Ishikawa (cell line): Measurements from ENCODE around the gene ZNF830.

Source experiments
- CEBPB ChIP-seq: IDR thresholded peaks from 2 replicates; pipeline ENCODE4 v1.6.1; 2012
- EP300 ChIP-seq: IDR thresholded peaks from 2 replicates; pipeline ENCODE4 v1.6.1; 2012; ENCODE audit warnings: borderline replicate concordance
- TAF1 ChIP-seq: IDR thresholded peaks from 2 replicates; pipeline ENCODE4 v1.6.1; 2012; ENCODE audit warnings: low read depth, mild to moderate bottlenecking

DNA sequence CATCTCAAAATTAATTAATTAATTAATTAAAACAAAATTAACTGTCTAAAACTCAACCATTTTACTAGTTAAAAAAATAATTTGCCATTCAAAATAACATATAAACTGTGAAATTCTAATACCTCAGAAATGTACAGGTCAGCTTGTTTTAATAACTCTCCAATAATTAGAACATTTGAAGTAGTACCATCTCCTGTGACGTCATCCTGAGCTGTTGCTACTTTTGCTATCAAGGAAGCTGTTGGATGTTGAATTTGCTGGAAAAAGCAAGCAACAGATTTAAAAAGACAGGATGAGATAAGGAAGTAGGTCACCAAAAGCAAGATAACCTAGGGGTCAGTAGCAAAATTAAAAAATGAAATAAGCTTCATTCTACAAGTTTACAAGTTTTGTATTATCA, 2.9 kb upstream of the ZNF830 start:
- no peak for TF ChIP-seq EP300
- no peak for TF ChIP-seq CEBPB
- no peak for TF ChIP-seq TAF1
